AG04449 (cell line): ENCODE measurements around the gene PCDHGC3.

Source experiments
- CTCF ChIA-PET: fragments of 350-600 bp; formaldehyde crosslinking; extraction: SDS; loops from one replicate; lab custom pipeline; 2021; ENCODE audit warnings: antibody characterized with exemption; lab: Yijun Ruan, JAX
- POLR2A ChIA-PET: fragments of 400-600, 350-600 bp; formaldehyde crosslinking; extraction: SDS; loops from one replicate; lab custom pipeline; 2020; ENCODE audit warnings: antibody characterized with exemption, inconsistent platforms; lab: Yijun Ruan, JAX
- DNase-seq: peaks from one replicate; pipeline ENCODE4 v3.0.0-alpha.2; 2010; ENCODE audit warnings: low read depth, low spot score
- H3K4me3 ChIP-seq: 2 replicates; pipeline ENCODE4 v1.5.1; 2011; ENCODE audit warnings: low read depth, mild to moderate bottlenecking, control low read depth, low read length
- CTCF ChIP-seq: IDR thresholded peaks from one replicate; pipeline ENCODE4 v1.5.1; 2011; ENCODE audit warnings: mild to moderate bottlenecking, moderate library complexity, low read length, control low read depth, inconsistent platforms; ENCODE audit not compliant: insufficient read depth; ENCODE audit errors: missing control alignments

PCDHGC3 gene

GRCh38 chr5:141465351-141465750 is 10.4 kb upstream of the PCDHGC3 start:
- DNase-seq: no peak
- TF ChIP-seq CTCF: no peak
- H3K4me3 ChIP-seq: no peak overlapping the region
- CTCF ChIA-PET: interaction anchor here (0.7 to 6.2 kb wide), 5 partner anchors 9 to 136 kb away, joined by 3 to 37 read pairs (median 5); partner anchors contain the start of genes PCDHGA1, PCDHGA2 and PCDHGC3
- POLR2A ChIA-PET: no interaction called here

GRCh38 chr5:141476132-141476911 is 556 bp downstream of the PCDHGC3 start:
- TF ChIP-seq CTCF: no peak
- CTCF ChIA-PET: interaction anchor here (0.9 to 7.5 kb wide), 16 partner anchors 9 to 88 kb away, joined by 3 to 99 read pairs (median 8); partner anchors contain the start of genes PCDHGA11, PCDHGA12 and PCDHGC5
- H3K4me3 ChIP-seq: peak overlapping the region; percentile 84
- POLR2A ChIA-PET: interaction anchor here (0.8 to 2.2 kb wide), 8 partner anchors 9 to 45 kb away, joined by 3 to 16 read pairs (median 4); partner anchors contain the start of genes PCDHGC4 and PCDHGC5
- DNase-seq: peak; percentile 36

DNA sequence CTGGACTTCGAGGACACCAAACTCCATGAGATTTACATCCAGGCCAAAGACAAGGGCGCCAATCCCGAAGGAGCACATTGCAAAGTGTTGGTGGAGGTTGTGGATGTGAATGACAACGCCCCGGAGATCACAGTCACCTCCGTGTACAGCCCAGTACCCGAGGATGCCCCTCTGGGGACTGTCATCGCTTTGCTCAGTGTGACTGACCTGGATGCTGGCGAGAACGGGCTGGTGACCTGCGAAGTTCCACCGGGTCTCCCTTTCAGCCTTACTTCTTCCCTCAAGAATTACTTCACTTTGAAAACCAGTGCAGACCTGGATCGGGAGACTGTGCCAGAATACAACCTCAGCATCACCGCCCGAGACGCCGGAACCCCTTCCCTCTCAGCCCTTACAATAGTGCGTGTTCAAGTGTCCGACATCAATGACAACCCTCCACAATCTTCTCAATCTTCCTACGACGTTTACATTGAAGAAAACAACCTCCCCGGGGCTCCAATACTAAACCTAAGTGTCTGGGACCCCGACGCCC is 1.3 kb downstream of the PCDHGC3 start:
- POLR2A ChIA-PET: interaction anchor here (1.0 to 2.2 kb wide), 7 partner anchors 8 to 44 kb away, joined by 3 to 16 read pairs (median 5); partner anchors contain the start of gene PCDHGC4
- CTCF ChIA-PET: interaction anchor here (0.9 to 7.5 kb wide), 20 partner anchors 8 to 142 kb away, joined by 3 to 99 read pairs (median 8); partner anchors contain the start of genes DIAPH1, PCDHGA11, PCDHGA12 and PCDHGC5
- H3K4me3 ChIP-seq: peak overlapping the region; percentile 84
- no peak for TF ChIP-seq CTCF
- DNase-seq: no peak

DNA sequence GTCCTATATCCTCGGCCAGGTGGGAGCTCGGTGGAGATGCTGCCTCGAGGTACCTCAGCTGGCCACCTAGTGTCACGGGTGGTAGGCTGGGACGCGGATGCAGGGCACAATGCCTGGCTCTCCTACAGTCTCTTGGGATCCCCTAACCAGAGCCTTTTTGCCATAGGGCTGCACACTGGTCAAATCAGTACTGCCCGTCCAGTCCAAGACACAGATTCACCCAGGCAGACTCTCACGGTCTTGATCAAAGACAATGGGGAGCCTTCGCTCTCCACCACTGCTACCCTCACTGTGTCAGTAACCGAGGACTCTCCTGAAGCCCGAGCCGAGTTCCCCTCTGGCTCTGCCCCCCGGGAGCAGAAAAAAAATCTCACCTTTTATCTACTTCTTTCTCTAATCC is 2.0 kb downstream of the PCDHGC3 start:
- peak overlapping the region; percentile 84 for H3K4me3 ChIP-seq
- DNase-seq: no peak
- ChIA-PET POLR2A (interaction anchor here (1.0 to 1.7 kb wide), 2 partner anchors 31 to 44 kb away, joined by 3 to 8 read pairs; no protein-coding TSS in a partner anchor), CTCF (interaction anchor here (1.0 to 7.5 kb wide), 13 partner anchors 10 to 141 kb away, joined by 3 to 99 read pairs (median 7); partner anchors contain the start of genes DIAPH1, PCDHGA11, PCDHGA12 and PCDHGC5)
- TF ChIP-seq CTCF: no peak

GRCh38 chr5:141478321-141478945 is 2.7 kb downstream of the PCDHGC3 start:
- peak overlapping the region; percentile 84 for H3K4me3 ChIP-seq
- CTCF ChIA-PET: interaction anchor here (0.9 to 7.5 kb wide), 17 partner anchors 9 to 140 kb away, joined by 3 to 99 read pairs (median 6); partner anchors contain the start of genes DIAPH1, PCDHGA11, PCDHGA12 and PCDHGC5

More at GRCh38 chr5:141478321-141478945, 2.7 kb downstream of the PCDHGC3 start:
- peak; percentile 28 for TF ChIP-seq CTCF
- POLR2A ChIA-PET: interaction anchor here (1.0 to 1.7 kb wide), 3 partner anchors 10 to 43 kb away, joined by 3 to 8 read pairs (median 5); partner anchors contain the start of gene PCDHGC5
- DNase-seq: no peak
